ENCODE results near the gene NTN5.

- TF ChIP-seq CTCF (IDR thresholded peaks at IDR 0.05; ENCODE audit: low read depth, low read length, poor library complexity, severe bottlenecking): no peak
- no peak for TF ChIP-seq EZH2phosphoT487 (IDR thresholded peaks at IDR 0.05; ENCODE audit: borderline replicate concordance, low read length)
Measured at GRCh38 chr19:48623556-48624066, 49.2 kb downstream of the NTN5 start.
